Progenitor cell of endocrine pancreas (in vitro differentiated cells): Measurements from ENCODE around the gene S1PR1. TPM values are rescaled to one million over a fixed set of nuclear protein-coding genes. Genes with fewer than 3 reads are reported as not detected.
"Not testable (repeated sequence)": the region's sequence is repeated elsewhere in the genome, so short reads cannot be mapped to it uniquely, and the experiment has no call there.

Experiments
- DNase-seq: peaks from one replicate; pipeline ENCODE4 v3.0.0; 2021; ENCODE audit warnings: low spot score; ENCODE audit not compliant: unreplicated experiment
- H3K27ac Mint-ChIP-seq: 2 replicates; pipeline ENCODE4 v1.8.0; 2021; ENCODE audit warnings: mild to moderate bottlenecking, moderate library complexity, mixed read lengths
- H3K27me3 Mint-ChIP-seq: 2 replicates; pipeline ENCODE4 v1.8.0; 2021; ENCODE audit warnings: mixed read lengths
- H3K36me3 Mint-ChIP-seq: 2 replicates; pipeline ENCODE4 v1.8.0; 2022; ENCODE audit warnings: mixed read lengths; ENCODE audit not compliant: insufficient read depth
- H3K4me1 Mint-ChIP-seq: 2 replicates; pipeline ENCODE4 v1.8.0; 2021; ENCODE audit warnings: low read depth, mixed read lengths
- H3K4me3 Mint-ChIP-seq: 2 replicates; pipeline ENCODE4 v1.8.0; 2021; ENCODE audit warnings: low read depth, mild to moderate bottlenecking, moderate library complexity, mixed read lengths
- H3K9me3 Mint-ChIP-seq: 2 replicates; pipeline ENCODE4 v1.8.0; 2021; ENCODE audit warnings: low read depth, mixed read lengths
- total RNA-seq: library from RNA; stranded (reverse); gene quantifications from 2 replicates; pipeline ENCODE4 v1.2.1, GENCODE V29; 2021
- TF ChIP-seq, protein P1 (sequence below): fragments of 200-600 bp; sonication (generic); IDR thresholded peaks from one replicate; pipeline ENCODE4 v1.5.0; 2021; ENCODE audit warnings: antibody characterized with exemption, mild to moderate bottlenecking; ENCODE audit not compliant: unreplicated experiment

S1PR1 gene
- total RNA-seq, 1 donor from 2014 or later = 1.1 TPM

DNA sequence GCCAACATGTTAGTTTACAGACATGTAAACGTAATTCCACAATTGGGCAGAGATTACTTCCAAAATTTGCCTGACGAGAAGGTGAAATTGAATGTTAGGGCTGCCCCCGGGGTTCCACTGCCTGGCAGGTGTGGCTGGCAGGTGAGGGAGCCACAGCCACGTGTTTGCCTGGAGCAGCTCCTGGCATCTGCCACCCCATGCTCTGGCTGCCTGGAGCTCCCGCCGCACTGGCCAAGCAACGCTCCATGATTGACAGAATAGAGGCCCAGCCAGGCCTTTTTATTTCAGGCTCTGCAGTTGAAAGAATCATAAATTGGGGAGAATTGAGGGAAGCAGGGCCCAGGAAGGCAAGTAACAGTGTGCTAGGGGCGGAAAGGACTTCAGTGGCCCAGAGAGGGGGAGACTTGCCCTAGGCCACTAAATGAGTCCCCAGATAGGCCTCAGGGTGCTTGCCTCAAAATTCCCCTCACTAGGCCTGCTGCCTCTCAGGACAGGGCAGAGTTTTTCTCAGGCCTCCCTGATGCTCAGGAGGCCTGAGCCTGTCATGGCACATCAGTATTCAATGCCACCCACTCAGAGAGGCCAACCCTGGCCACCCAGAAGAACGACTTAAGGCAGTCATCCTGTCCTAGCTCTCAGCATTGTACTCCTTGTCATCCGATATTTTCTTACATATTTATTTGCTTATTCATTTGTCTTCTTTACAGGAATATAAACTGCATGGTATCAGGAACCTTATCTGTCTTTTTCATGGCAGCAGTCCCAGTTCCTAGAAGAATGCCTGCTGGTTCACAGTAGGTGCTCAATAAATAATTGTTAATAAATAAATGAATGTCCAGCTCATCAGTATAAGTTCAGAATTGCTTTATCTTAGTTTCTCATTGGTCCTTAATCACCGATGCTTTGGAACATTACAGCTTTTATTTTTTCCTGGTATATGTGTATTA is 16.6 kb upstream of the S1PR1 start:
- Mint-ChIP-seq H3K9me3 (no peaks in the 10 kb centered on the region), H3K27ac (no peak overlapping the region), H3K36me3 (no peaks in the 10 kb centered on the region), H3K27me3 (no peaks in the 10 kb centered on the region), H3K4me3 (no peak overlapping the region), H3K4me1 (peaks cover 21% of the 10 kb centered on the region)
- TF ChIP-seq, protein P1, sequence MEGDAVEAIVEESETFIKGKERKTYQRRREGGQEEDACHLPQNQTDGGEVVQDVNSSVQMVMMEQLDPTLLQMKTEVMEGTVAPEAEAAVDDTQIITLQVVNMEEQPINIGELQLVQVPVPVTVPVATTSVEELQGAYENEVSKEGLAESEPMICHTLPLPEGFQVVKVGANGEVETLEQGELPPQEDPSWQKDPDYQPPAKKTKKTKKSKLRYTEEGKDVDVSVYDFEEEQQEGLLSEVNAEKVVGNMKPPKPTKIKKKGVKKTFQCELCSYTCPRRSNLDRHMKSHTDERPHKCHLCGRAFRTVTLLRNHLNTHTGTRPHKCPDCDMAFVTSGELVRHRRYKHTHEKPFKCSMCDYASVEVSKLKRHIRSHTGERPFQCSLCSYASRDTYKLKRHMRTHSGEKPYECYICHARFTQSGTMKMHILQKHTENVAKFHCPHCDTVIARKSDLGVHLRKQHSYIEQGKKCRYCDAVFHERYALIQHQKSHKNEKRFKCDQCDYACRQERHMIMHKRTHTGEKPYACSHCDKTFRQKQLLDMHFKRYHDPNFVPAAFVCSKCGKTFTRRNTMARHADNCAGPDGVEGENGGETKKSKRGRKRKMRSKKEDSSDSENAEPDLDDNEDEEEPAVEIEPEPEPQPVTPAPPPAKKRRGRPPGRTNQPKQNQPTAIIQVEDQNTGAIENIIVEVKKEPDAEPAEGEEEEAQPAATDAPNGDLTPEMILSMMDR = no peak
- no peak for DNase-seq

DNA sequence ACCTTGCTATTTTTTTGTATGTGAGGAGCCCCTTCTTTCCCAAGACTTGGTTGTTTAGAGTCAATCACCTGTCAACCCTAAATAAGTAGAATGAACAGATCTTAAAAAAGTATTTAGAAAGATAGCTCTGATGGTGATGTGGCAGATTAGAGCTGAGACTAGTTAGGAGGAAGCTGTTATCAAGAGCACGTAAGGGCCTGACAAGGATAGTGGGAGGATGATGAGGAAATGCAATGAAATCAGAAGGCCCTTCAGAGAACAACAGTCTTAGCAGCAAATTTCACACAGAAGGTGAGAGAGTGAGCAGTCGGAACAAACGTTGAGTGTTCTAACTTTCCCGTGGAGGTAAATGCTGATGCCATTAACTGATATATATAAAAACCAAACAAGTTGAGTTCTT is 15.9 kb upstream of the S1PR1 start:
- Mint-ChIP-seq H3K9me3 (no peaks in the 10 kb centered on the region), H3K27ac (no peak overlapping the region), H3K27me3 (no peaks in the 10 kb centered on the region), H3K4me3 (no peak overlapping the region), H3K4me1 (peaks cover 17% of the 10 kb centered on the region), H3K36me3 (no peaks in the 10 kb centered on the region)
- no peak for DNase-seq
- TF ChIP-seq, protein P1 = no peak

- TF ChIP-seq, protein P1 = no peak
- no peaks in the 10 kb centered on the region for H3K36me3 Mint-ChIP-seq
- H3K4me3 Mint-ChIP-seq = no peak overlapping the region
- H3K27ac Mint-ChIP-seq = no peak overlapping the region
- no peaks in the 10 kb centered on the region for H3K9me3 Mint-ChIP-seq
- H3K27me3 Mint-ChIP-seq = no peaks in the 10 kb centered on the region
- DNase-seq = no peak
- H3K4me1 Mint-ChIP-seq = peaks cover 8% of the 10 kb centered on the region
Observed at GRCh38 chr1:101221945-101222429, 14.8 kb upstream of the S1PR1 start.

DNA sequence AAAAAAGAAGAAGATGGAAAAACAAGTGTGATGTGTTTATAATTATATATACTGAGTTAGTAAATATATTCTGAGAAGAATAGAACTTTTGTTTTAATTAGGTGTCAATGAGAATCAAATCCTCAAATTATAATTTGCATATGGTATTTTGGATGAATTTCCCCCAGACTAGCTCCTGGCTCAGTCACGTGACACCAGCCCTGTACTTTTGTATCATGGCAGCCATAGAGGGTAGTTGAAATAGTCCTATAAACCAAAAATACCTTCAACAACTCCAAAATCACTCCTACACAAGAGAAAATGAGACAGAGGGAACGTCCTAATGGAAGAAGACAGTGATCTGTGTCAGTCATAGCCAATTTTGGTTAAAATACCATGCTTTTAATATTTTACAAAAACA is 9.0 kb upstream of the S1PR1 start:
- peaks cover 5% of the 10 kb centered on the region for H3K27me3 Mint-ChIP-seq
- TF ChIP-seq, protein P1 = no peak
- no peaks in the 10 kb centered on the region for H3K4me1 Mint-ChIP-seq
- no peaks in the 10 kb centered on the region for H3K36me3 Mint-ChIP-seq
- no peak overlapping the region for H3K27ac Mint-ChIP-seq
- H3K4me3 Mint-ChIP-seq = no peak overlapping the region
- H3K9me3 Mint-ChIP-seq = no peaks in the 10 kb centered on the region
- no peak for DNase-seq

DNA sequence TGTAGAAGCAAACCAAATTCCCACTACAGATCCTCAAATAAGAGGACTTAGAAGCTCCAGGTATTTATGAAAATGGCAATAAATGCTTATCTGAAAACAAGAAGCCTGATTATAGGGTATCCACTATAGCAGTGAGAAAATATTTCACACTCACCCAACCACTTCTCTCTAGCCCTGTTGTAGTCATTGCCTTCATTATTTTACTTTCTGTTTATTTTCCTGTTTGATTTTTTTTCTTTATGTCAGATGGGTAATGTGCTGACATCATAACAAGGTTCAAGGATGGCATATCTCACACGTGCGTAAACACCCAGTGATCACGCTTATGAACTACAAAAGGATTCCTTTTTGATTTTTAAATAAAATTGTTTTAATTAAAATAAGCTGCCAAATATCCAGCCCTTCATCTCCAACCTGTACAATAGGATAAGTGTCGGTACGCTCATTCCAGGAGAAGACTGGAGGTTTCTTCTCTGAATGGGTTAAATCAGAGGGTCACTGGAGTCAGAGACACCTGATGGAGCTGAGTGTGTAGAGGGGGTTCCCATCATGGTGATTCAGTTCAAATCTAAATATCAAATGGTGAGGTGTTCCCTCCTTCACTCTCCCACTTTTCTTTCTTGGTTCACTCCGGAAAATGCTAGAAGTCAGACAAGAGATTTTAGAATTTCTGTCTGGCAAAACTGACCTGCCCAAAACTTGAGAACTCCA is 8.2 kb upstream of the S1PR1 start:
- no peaks in the 10 kb centered on the region for H3K36me3 Mint-ChIP-seq
- DNase-seq = no peak
- H3K27ac Mint-ChIP-seq = no peak overlapping the region
- H3K9me3 Mint-ChIP-seq = no peaks in the 10 kb centered on the region
- H3K4me1 Mint-ChIP-seq = no peaks in the 10 kb centered on the region
- no peak overlapping the region for H3K4me3 Mint-ChIP-seq
- H3K27me3 Mint-ChIP-seq = peaks cover 12% of the 10 kb centered on the region
- TF ChIP-seq, protein P1 = no peak

- H3K9me3 Mint-ChIP-seq, H3K27ac Mint-ChIP-seq, DNase-seq, H3K4me3 Mint-ChIP-seq, H3K36me3 Mint-ChIP-seq: not testable (repeated sequence)
- Mint-ChIP-seq H3K27me3 (peaks cover 42% of the 10 kb centered on the region), H3K4me1 (peaks cover 14% of the 10 kb centered on the region)
Observed at GRCh38 chr1:101232182-101232581, 4.6 kb upstream of the S1PR1 start.
